GM12878 (cell line): ENCODE results near the gene URI1. TPM values are rescaled to one million over a fixed set of nuclear protein-coding genes. Genes with fewer than 3 reads are reported as not detected.

Source experiments
- ATAC-seq: fragments of 200-7000 bp; cut with Tn5 transposase; 3 replicates; pipeline ENCODE4 v1.9.1; 2020; ENCODE audit warnings: mild to moderate bottlenecking, moderate library complexity
- BruUV-seq: library from RNA; stranded (reverse); fragments of 400-500 nt; replicated peaks from 2 replicates; lab custom pipeline; 2021; lab: Mats Ljungman, UMichigan
- CTCF ChIA-PET: fragments of 300-600 bp; sonication (Branson Sonifier 250); formaldehyde crosslinking; extraction: SDS; loops from one replicate; lab custom pipeline; 2021; ENCODE audit warnings: inconsistent platforms; lab: Yijun Ruan, JAX
- POLR2A ChIA-PET: fragments of 350-600 bp; formaldehyde crosslinking; extraction: SDS; loops from one replicate; lab custom pipeline; 2021; ENCODE audit warnings: inconsistent platforms; lab: Charles Lee
- RAD21 ChIA-PET: fragments of 300-600 bp; sonication (Branson Sonifier 250); formaldehyde crosslinking; loops from one replicate; lab custom pipeline; 2023; ENCODE audit warnings: antibody characterized with exemption; ENCODE audit not compliant: unreplicated experiment; lab: Charles Lee
- SMC1A ChIA-PET: fragments of 300-600 bp; sonication (Branson Sonifier 250); formaldehyde crosslinking; loops from one replicate; lab custom pipeline; 2023; ENCODE audit not compliant: unreplicated experiment, uncharacterized antibody; lab: Charles Lee
- DNase-seq: peaks from one replicate; pipeline ENCODE4 v3.0.0-alpha.2; 2011; ENCODE audit warnings: low read depth, low spot score
- FAIRE-seq: peaks from 3 replicates; lab custom pipeline; 2011; peaks lifted over from hg19 to GRCh38; lab: Jason Lieb, UNC
- H2AFZ ChIP-seq: 2 replicates; pipeline ENCODE4 v1.6.0; 2011; ENCODE audit warnings: low read depth, low read length, control low read depth; ENCODE audit not compliant: control insufficient read depth
- H3K27ac ChIP-seq: 2 replicates; pipeline ENCODE4 v1.5.1; 2011; ENCODE audit warnings: control low read depth; ENCODE audit not compliant: control insufficient read depth, insufficient read depth
- H3K27me3 ChIP-seq, 2 experiments: replicated peaks in 1 of 2; 2 replicates each; pipeline versions ENCODE4 v1.6.0 to v1.6.1; 2011; ENCODE audit warnings: low read length in 1 of 2; ENCODE audit not compliant: control insufficient read depth in 2 of 2, insufficient read depth in 2 of 2
- H3K36me3 ChIP-seq, 2 experiments: 2 replicates each; pipeline ENCODE4 v1.5.1; 2011; ENCODE audit warnings: low read length in 1 of 2; ENCODE audit not compliant: control insufficient read depth in 2 of 2, insufficient read depth in 2 of 2
- H3K4me1 ChIP-seq: 2 replicates; pipeline ENCODE4 v1.6.1; 2011; ENCODE audit warnings: mild to moderate bottlenecking, low read length, moderate library complexity, mixed read lengths; ENCODE audit not compliant: control insufficient read depth, insufficient read depth
- H3K4me2 ChIP-seq: 2 replicates; pipeline ENCODE4 v1.6.0; 2011; ENCODE audit warnings: control low read depth; ENCODE audit not compliant: control insufficient read depth, insufficient read depth
- H3K4me3 ChIP-seq: fragments of 200-600 bp; sonication (generic); 2 replicates; pipeline ENCODE4 v1.5.1; 2016
- H3K79me2 ChIP-seq: 2 replicates; pipeline ENCODE4 v1.6.0; 2011; ENCODE audit warnings: low read length; ENCODE audit not compliant: control insufficient read depth, insufficient read depth
- H3K9ac ChIP-seq: 2 replicates; pipeline ENCODE4 v1.8.0; 2011; ENCODE audit warnings: low read length, control low read depth, mixed read lengths; ENCODE audit not compliant: control insufficient read depth, insufficient read depth
- H3K9me3 ChIP-seq: replicated peaks from 3 replicates; pipeline ENCODE4 v1.5.1; 2011; ENCODE audit warnings: mild to moderate bottlenecking, low read length; ENCODE audit not compliant: control insufficient read depth, insufficient read depth
- H4K20me1 ChIP-seq: 2 replicates; pipeline ENCODE4 v1.6.0; 2011; ENCODE audit not compliant: control insufficient read depth, insufficient read depth
- EED ChIP-seq: sonication (generic); IDR thresholded peaks from 2 replicates; pipeline ENCODE4 v1.6.1; 2016; ENCODE audit warnings: antibody characterized with exemption, low read depth
- EGR1 ChIP-seq, 2 experiments: IDR thresholded peaks; 1 replicate in 1 of 2; 2 replicates in 1 of 2; pipeline ENCODE4 v1.6.1; 2011 to 2012; ENCODE audit warnings: low read depth in 2 of 2, low read length in 2 of 2, borderline replicate concordance in 1 of 2, mild to moderate bottlenecking in 1 of 2, moderate library complexity in 1 of 2
- GATAD2B ChIP-seq: fragments of 450-650 bp; conservative IDR thresholded peaks from 2 replicates; pipeline ENCODE4 v1.6.1; 2017; ENCODE audit warnings: low read depth, mild to moderate bottlenecking, moderate library complexity
- NFXL1 ChIP-seq: fragments of 450-650 bp; IDR thresholded peaks from 2 replicates; pipeline ENCODE4 v1.6.1; 2017; ENCODE audit warnings: antibody characterized with exemption, mild to moderate bottlenecking, borderline replicate concordance
- SMARCA5 ChIP-seq: fragments of 450-650 bp; IDR thresholded peaks from 2 replicates; pipeline ENCODE4 v1.6.1; 2017; ENCODE audit warnings: mild to moderate bottlenecking
- ZBED1 ChIP-seq: IDR thresholded peaks from 2 replicates; pipeline ENCODE4 v1.6.1; 2016; ENCODE audit warnings: borderline replicate concordance
- WGBS: methylation state at CpG from one replicate; pipeline ENCODE4 v1.1.6; 2016; ENCODE audit warnings: low lambda C conversion rate; ENCODE audit not compliant: insufficient replicate concordance, insufficient coverage; ENCODE audit errors: missing lambda C conversion rate; 5-methylcytosine and 5-hydroxymethylcytosine counted together
- in situ Hi-C: fragments of 300-500 bp; cut with MboI; formaldehyde crosslinking; loops from 9 replicates; pipeline ENCODE4 v1.14.3; 2018; ENCODE audit warnings: mixed read lengths
- intact Hi-C: fragments of 100-400 bp; cut with micrococcal nuclease; formaldehyde crosslinking; loops from one replicate; pipeline ENCODE4 v1.14.2; 2022; ENCODE audit not compliant: unreplicated experiment
- polyA plus RNA-seq, 11 experiments: library from polyadenylated mRNA; depleted of rRNA in 4 of 11; unstranded in 6 of 11; stranded (reverse) in 5 of 11; fragments of >200 nt; fragmentation: Nextera tagmentation in 4 of 11; fragmentation: Illumina TruSeq in 1 of 11; extraction: Ambion mirVana in 4 of 11; extraction: Trizol in 1 of 11; gene quantifications; 1 replicate in 1 of 11; 2 replicates in 10 of 11; pipeline versions ENCODE4 v1.2.1 to v1.2.3, GENCODE V29; 2011 to 2016; ENCODE audit warnings: inconsistent platforms in 2 of 11, missing spikeins in 2 of 11, low read depth in 1 of 11
- total RNA-seq, 4 experiments: library from RNA; depleted of rRNA in 3 of 4; stranded (reverse); fragments of >200 nt in 3 of 4; fragmentation: Illumina TruSeq in 1 of 4; extraction: Trizol in 1 of 4; gene quantifications; 2 replicates each; pipeline versions ENCODE4 v1.2.1 to v1.2.3, GENCODE V29; 2013 to 2021
- TF ChIP-seq, protein P1 (sequence below): fragments of 450-650 bp; conservative IDR thresholded peaks from 2 replicates; pipeline ENCODE4 v1.6.1; 2017; ENCODE audit warnings: mild to moderate bottlenecking, moderate library complexity
- TF ChIP-seq, protein P2 (sequence below): IDR thresholded peaks from 2 replicates; pipeline ENCODE4 v1.6.1; 2012; ENCODE audit warnings: low read depth, low read length, improper control_type of control experiment
- TF ChIP-seq, protein P3 (sequence below): IDR thresholded peaks from 2 replicates; pipeline ENCODE4 v1.6.1; 2012; ENCODE audit warnings: low read depth, low read length, improper control_type of control experiment

URI1 gene
- total and polyA plus RNA-seq, 10 of the 15 experiments (the other 5 are each of a cell fraction or from before 2014, with no cell fraction given), result 15.2 to 94.2 (median 47.9) TPM

DNA sequence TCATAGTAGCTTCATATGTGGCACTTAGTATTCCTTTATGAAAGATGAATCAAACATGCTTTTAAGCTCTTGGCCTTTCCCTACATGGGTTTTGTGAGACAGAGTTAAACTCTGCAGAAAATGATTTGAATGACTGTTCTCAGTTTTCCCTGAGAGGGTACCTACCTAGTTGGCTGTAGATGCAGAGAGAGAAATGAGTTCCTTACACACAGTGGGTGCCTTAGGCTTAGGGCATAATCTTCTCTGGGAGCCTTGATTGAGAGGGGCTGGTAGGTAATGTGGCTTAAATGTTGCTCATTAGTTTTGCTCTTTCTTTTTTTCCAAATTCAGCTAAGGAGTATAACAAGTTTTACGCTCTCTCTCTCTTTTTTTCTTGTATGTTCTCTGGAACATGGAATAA is 3.0 kb downstream of the URI1 start:
- Histone ChIP-seq H4K20me1 (no peaks in the 10 kb centered on the region), H3K4me2 (peak overlapping the region; percentile 78), H3K79me2 (peaks cover 62% of the 10 kb centered on the region), H3K4me1 (peaks cover 3% of the 10 kb centered on the region; the same call in 1 of the 2 replicates)
- DNase-seq, result no peak
- POLR2A ChIA-PET, result interaction anchor here (1.0 kb wide), 1 partner anchor 18 kb away, joined by 3 read pairs; no protein-coding TSS in a partner anchor
- no peak for TF ChIP-seq EED
- TF ChIP-seq EGR1 (IDR thresholded peaks at IDR 0.05; ENCODE audit: borderline replicate concordance in 1 of 2, low read depth in 2 of 2, low read length in 2 of 2), result no peak
- TF ChIP-seq NFXL1, result no peak
- no peak for TF ChIP-seq SMARCA5
- TF ChIP-seq ZBED1, result no peak
- TF ChIP-seq, protein P1, sequence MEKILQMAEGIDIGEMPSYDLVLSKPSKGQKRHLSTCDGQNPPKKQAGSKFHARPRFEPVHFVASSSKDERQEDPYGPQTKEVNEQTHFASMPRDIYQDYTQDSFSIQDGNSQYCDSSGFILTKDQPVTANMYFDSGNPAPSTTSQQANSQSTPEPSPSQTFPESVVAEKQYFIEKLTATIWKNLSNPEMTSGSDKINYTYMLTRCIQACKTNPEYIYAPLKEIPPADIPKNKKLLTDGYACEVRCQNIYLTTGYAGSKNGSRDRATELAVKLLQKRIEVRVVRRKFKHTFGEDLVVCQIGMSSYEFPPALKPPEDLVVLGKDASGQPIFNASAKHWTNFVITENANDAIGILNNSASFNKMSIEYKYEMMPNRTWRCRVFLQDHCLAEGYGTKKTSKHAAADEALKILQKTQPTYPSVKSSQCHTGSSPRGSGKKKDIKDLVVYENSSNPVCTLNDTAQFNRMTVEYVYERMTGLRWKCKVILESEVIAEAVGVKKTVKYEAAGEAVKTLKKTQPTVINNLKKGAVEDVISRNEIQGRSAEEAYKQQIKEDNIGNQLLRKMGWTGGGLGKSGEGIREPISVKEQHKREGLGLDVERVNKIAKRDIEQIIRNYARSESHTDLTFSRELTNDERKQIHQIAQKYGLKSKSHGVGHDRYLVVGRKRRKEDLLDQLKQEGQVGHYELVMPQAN, result no peak
- TF ChIP-seq, protein P2, sequence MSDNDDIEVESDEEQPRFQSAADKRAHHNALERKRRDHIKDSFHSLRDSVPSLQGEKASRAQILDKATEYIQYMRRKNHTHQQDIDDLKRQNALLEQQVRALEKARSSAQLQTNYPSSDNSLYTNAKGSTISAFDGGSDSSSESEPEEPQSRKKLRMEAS, result no peak
- no peak for TF ChIP-seq GATAD2B
- TF ChIP-seq, protein P3, sequence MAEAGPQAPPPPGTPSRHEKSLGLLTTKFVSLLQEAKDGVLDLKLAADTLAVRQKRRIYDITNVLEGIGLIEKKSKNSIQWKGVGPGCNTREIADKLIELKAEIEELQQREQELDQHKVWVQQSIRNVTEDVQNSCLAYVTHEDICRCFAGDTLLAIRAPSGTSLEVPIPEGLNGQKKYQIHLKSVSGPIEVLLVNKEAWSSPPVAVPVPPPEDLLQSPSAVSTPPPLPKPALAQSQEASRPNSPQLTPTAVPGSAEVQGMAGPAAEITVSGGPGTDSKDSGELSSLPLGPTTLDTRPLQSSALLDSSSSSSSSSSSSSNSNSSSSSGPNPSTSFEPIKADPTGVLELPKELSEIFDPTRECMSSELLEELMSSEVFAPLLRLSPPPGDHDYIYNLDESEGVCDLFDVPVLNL, result no peak
- TF ChIP-seq, all 136 proteins: peak for 0
- CTCF ChIA-PET, result interaction anchor here (0.6 to 3.9 kb wide), 7 partner anchors 15 to 395 kb away, joined by 3 to 35 read pairs (median 4); no protein-coding TSS in a partner anchor
- Histone ChIP-seq H3K4me3 (peak overlapping the region; percentile 57), H3K27me3 (no peaks in the 10 kb centered on the region), H3K27ac (peak overlapping the region; percentile 37; the same call in 1 of the 2 replicates), H3K9me3 (peaks cover 3% of the 10 kb centered on the region; the same call in 2 of the 3 replicates), H3K9ac (no peak overlapping the region), H2AFZ (no peak overlapping the region), H3K36me3 (no peaks in the 10 kb centered on the region)
- no peak for ATAC-seq
- FAIRE-seq, result no peak
- intact Hi-C loops, result no loop called here
- RAD21 ChIA-PET, result interaction anchor here (0.9 to 2.1 kb wide), 7 partner anchors 18 to 85 kb away, joined by 3 to 12 read pairs (median 4); no protein-coding TSS in a partner anchor
- in situ Hi-C loops, result no loop called here
- SMC1A ChIA-PET, result interaction anchor here (0.6 to 4.3 kb wide), 14 partner anchors 8 to 101 kb away, joined by 3 to 26 read pairs (median 6); no protein-coding TSS in a partner anchor
- BruUV-seq, result no TSS peak
- 83% methylated on average over 1 of the region's 1 CpG for WGBS
